NOMO-1 treated with DMSO at 0.1 percent for 48 hours (cell line): Measurements from ENCODE around the gene AGER.
"Not testable (repeated sequence)": the region's sequence is repeated elsewhere in the genome, so short reads cannot be mapped to it uniquely, and the experiment has no call there.

ENCODE experiments used
- DNase-seq: peaks from one replicate; lab custom pipeline; 2025; ENCODE audit not compliant: unreplicated experiment; lab: John Stamatoyannopoulos, UW

AGER gene

GRCh38 chr6:32200711-32201475, 16.8 kb upstream of the AGER start:
- no peak for DNase-seq

- no peak for DNase-seq
Observed at GRCh38 chr6:32198866-32199265, 14.8 kb upstream of the AGER start.

GRCh38 chr6:32198345-32198696, 14.3 kb upstream of the AGER start:
- no peak for DNase-seq

- DNase-seq, result peak; percentile 11
Observed at GRCh38 chr6:32196682-32197616, 12.9 kb upstream of the AGER start.

DNA sequence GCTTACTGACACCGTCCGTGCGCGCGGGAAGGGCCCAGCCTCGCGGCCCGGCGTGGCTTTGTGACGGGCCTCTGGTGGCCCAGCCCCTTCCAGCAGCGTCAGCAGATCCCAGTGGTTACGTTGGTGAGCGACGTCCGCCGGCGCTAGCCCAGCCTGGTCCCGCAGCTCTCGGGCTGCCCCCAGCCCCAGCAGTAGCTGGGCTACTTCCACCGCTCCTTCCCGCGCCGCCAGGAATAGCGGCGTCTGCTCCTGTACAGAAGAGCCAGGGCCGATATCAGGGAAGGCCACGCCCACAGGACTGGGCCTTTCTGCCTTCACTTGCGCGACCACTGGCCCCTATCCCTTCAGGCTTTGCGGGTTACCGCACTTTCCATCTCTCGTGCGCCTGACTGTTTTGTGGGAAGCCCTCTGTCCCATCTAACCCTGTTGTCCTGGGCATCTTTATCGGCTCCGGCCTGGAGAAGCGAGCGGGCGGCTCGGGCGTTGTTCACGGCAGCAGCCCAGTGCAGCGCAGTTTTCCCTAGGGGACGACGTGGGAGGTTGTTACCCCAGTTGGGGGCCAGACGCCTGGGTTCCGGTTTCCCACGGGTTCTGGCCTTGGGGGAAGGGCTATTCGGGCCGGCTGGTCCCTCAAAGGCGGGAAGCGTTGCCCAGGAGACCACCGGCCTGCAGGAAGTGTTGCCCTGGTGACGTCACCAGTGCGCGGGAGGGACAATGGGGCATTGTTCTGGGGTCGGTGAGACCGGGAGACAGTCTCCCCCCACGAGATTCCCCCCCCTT, 12.0 kb upstream of the AGER start:
- peak; percentile 21 for DNase-seq

- peak; percentile 98 for DNase-seq
Observed at GRCh38 chr6:32195652-32195901, 11.5 kb upstream of the AGER start.

GRCh38 chr6:32194825-32195651, 11.0 kb upstream of the AGER start:
- DNase-seq, result peak; percentile 58

- no peak for DNase-seq
Observed at GRCh38 chr6:32194388-32194787, 10.3 kb upstream of the AGER start.

DNA sequence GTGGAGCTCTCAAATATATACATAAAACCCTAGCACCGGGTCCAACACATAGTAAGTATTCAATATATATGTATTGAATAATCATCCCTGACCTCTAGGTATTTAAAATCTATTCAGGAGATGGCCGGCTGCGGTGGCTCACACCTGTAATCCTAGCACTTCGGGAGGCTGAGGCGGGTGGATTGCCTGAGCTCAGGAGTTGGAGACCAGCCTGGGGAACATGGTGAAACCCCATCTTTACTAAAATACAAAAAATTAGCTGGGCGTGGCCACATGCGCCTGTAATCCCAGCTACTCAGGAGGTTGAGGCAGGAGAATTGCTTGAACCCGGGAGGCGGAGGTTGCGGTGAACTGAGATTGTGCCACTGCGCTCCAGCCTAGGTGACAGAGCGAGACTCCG, 9.0 kb upstream of the AGER start:
- not testable (repeated sequence) for DNase-seq

DNA sequence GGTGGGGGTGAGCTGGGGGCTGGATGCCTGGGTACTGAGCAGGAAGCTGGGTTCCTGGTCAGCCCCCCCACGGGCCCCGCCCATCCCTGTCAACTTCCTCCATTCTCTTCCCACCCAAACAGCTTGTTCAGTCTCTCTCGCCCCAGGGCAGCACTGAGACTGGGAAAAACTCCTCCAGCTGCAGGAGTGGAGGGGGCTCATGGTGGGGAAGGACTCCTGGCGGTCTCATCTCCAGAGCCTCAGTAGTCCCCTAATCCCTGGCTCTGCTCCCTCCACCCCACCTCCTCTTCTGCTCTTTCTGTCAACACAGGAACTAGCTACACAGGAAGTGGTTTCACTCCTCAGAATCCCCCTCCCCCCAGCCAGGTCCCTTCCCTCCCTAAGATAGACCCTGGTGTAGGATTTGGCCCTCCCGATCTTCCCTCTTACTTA, 8.6 kb upstream of the AGER start, which contains the start of gene GPSM3:
Gene GPSM3, minus strand, starts transcription at position 36 of the 432 bp plus-strand sequence. CDS start 130 bp downstream, outside the sequence.
- peak; percentile 75 for DNase-seq

- no peak for DNase-seq
Observed at GRCh38 chr6:32191696-32192607, 7.9 kb upstream of the AGER start.

GRCh38 chr6:32190911-32191677, 7.0 kb upstream of the AGER start:
- no peak for DNase-seq

GRCh38 chr6:32190054-32190851, 6.2 kb upstream of the AGER start, which contains the start of gene PBX2:
Gene PBX2, minus strand, starts transcription at chr6:32190202. Its CDS starts 287 bp downstream, at chr6:32189915.
- DNase-seq, result peak; percentile 95

- DNase-seq, result no peak
Observed at GRCh38 chr6:32189742-32190053, 5.6 kb upstream of the AGER start.

GRCh38 chr6:32189069-32189741, 5.2 kb upstream of the AGER start:
- DNase-seq, result no peak

- no peak for DNase-seq
Observed at GRCh38 chr6:32188381-32189068, 4.5 kb upstream of the AGER start.
